Adrenal gland (tissue), 5 donors: ENCODE data around the gene IGDCC3.

Experiments
- POLR2A ChIP-seq, 2 donors: fragments of 450-650 bp; IDR thresholded peaks; one replicate each; pipeline ENCODE4 v1.6.1; 2017; ENCODE audit warnings: antibody characterized with exemption in 2 of 2, mild to moderate bottlenecking in 2 of 2, moderate library complexity in 1 of 2
- TF ChIP-seq, protein P1 (sequence below), 6 experiments: fragments of 450-650 bp in 4 of 6; fragments of 200-600 bp in 2 of 6; sonication (generic) in 1 of 6; IDR thresholded peaks; 1 replicate in 5 of 6; 2 replicates in 1 of 6; pipeline versions ENCODE4 v1.5.1 to v1.8.0; 2016 to 2021; ENCODE audit warnings: antibody characterized with exemption in 6 of 6, mild to moderate bottlenecking in 2 of 6, moderate library complexity in 1 of 6
- donor health status: DM: no; HTN: no; CAD: no.

DNA sequence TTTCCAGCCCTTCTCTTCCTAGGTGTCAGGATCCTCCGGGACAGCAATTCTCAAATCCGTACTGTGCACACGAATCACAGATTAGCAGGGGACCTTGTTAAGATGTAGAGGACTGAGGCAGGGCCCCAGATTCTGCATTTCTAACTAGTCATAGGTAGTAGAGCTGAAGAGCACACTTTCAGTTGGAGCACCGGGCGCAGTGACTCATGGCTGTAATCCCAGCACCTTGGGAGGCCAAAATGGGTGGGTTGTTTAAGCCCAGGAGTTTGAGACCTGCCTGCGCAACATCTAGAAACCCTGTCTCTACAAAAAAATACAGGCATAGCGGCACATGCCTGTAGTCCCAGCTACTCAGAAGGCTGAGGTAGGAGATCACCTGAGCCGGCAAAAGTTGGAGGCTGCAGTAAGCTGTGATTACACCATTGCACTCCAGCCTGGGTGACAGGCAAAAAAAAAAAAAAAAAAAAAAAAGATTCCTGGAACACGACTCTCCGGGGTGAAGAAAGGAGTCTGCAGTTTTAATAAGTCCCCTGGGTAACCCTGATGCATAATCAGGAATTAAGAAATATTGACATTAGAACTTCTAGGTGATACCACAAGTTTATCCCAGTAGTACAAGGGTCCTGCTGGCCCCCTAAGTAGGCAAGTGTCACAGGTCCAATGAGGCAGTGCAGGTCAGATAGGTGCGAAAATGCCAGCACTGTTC is 21.4 kb upstream of the IGDCC3 start:
- TF ChIP-seq, protein P1, sequence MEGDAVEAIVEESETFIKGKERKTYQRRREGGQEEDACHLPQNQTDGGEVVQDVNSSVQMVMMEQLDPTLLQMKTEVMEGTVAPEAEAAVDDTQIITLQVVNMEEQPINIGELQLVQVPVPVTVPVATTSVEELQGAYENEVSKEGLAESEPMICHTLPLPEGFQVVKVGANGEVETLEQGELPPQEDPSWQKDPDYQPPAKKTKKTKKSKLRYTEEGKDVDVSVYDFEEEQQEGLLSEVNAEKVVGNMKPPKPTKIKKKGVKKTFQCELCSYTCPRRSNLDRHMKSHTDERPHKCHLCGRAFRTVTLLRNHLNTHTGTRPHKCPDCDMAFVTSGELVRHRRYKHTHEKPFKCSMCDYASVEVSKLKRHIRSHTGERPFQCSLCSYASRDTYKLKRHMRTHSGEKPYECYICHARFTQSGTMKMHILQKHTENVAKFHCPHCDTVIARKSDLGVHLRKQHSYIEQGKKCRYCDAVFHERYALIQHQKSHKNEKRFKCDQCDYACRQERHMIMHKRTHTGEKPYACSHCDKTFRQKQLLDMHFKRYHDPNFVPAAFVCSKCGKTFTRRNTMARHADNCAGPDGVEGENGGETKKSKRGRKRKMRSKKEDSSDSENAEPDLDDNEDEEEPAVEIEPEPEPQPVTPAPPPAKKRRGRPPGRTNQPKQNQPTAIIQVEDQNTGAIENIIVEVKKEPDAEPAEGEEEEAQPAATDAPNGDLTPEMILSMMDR (IDR thresholded peaks at IDR 0.05), result no peak
- no peak for TF ChIP-seq POLR2A (IDR thresholded peaks at IDR 0.05)
